NK-92 (cell line): ENCODE data around the gene CLEC4G.

Experiments used
- DNase-seq: peaks from one replicate; lab custom pipeline; 2025; ENCODE audit not compliant: unreplicated experiment; lab: John Stamatoyannopoulos, UW

Gene CLEC4G

DNA sequence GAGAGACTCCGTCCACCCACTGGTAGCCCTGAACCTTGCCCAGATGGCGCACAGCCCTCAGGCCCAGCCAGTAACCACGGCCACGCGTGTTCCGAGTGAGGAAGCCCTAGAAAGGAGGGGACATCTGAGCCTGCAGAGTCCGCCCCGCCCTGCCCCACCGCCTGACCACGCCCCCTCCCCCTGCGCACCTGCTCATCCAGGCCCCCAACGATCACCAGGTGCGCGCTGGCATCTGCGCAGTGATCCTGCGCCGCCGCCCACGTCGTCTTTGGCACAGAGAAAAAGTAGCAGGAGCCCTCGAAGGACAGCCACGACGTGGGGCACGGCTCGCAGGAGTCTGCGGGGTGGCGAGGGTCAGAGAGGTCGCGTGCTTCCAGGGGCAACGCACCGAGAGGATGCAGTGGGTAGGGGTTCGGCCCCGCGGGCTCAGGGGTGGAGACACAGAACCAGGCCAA, 2.1 kb downstream of the CLEC4G start:
- no peak for DNase-seq

DNA sequence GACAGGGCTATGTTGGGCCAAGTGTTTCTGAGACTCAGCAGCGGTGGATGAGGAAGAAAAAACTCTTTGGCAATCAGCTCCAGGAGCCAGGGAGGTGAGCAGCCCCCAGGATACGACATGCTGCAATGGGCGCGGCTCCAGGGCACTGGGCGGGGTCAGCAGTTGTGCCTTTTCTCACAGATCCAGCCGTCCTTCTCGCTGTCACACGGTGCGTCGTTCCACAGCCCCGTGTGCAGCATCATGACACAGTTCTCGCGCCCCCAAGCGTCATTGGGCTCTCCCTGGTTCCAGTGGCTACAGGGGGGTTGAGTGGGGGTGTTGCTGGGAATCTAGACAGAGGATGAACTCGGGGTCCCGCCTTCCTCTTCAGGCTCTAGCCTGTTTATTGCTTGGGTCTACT, 2.7 kb downstream of the CLEC4G start:
- no peak for DNase-seq

DNA sequence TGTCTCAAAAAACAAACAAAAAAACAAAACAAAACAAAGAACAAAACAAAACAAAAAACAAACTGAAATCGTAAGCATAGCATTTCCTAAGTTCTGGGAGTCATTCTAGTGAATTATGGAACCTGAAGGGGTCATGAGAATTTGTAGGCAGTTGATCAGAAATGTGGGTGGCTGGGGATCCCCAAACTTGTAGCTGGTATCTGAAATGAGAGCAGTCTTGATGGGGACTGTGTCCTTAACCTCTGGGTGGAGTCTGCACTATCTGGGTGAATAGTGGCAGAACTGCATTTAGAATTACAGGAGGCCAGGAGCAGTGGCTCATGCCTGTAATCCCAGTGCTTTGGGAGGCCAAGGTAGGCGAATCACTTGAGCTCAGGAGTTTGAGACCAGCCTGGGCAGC, 6.1 kb downstream of the CLEC4G start:
- DNase-seq, result no peak

DNA sequence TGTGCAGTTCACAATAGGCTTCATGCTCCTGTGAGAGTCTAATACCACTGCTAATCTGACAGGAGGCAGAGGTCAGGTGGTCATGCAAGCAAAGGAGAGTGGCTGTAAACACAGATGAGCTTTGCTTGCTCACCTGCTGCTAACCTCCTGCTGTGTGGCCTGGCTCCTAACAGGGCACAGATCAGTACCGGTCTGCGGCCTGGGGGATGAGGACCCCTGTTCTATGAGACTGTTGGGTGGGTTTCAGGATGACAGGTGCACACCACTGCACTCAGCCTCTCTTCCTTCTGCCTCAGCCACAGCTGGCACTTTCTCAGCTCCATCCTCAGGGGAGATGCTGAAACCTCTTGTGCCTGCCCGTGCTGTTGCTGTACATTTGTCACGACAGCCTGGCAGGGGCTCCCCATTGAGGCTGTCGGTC, 9.7 kb downstream of the CLEC4G start:
- no peak for DNase-seq

DNA sequence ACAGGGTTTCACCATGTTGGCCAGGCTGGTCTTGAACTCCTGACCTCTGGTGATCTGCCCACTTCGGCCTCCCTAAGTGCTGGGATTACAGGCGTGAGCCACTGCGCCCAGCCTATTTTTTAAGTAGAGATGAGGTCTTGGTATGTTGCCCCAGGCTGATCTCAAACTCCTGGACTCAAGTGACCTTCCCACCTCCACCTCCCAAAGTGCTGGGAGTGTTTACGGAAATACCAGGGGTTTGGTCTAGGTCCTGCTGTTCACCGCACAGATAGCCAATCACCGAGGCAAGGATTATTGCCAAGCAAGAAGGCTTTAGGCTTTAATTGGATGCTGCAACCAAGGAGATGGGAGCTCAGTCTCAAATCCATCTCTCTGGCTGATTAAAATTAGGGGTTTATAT, 11.6 kb downstream of the CLEC4G start:
- no peak for DNase-seq

DNA sequence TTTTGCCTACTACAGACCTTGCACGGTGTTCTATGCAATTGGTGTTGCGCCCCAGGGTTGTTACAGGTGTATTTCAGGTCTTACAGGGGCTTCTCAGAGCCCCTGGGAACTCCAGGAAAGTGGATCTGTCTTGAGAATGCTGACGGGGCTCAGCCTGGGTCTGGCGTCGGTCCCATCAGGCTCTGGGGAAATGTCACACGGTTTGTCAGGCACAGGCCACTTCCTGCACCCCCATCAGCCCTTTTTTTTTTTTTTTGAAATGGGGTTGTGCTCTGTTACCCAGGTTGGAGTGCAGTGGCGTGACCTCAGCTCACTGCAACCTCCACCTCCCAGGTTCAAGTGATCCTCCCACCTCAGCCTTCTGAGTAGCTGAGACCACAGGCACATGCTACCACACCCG, 13.2 kb downstream of the CLEC4G start:
- DNase-seq, result no peak

DNA sequence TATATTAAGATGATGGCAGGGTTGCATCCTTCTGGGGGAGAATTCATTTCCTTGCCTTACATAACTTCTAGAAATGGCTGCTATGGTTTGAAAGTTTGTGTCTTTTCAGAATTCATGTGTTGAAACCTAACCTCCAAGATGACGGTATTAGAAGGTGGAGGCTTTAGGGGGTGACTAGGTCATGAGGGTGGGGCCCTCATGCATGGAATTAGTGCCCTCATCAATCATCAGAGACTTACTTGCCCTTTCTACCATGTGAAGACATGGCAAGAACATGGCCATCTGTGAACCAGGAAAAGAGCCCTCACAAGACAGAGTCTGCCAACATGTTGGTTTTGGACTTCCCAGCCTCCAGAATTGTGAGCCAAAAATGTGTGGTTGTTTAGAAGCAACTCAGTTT, 15.1 kb downstream of the CLEC4G start:
- DNase-seq, result no peak

DNA sequence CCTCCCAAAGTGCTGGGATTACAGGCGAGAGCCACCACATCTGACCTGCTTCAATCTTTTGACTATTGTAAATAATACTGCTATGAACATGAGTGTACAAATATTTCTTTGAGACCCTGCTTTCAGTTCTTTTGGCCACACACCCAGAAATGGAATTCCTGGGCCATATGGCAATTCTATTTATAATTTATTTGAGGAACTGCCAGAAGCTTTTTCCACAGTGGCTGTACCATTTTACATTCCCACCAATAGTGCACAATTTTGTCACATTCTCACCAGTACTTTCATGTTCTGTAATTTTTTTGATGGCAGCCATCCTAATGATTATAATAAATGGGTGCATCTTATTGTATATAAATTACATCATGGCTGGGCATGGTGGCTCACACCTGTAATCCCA, 16.2 kb downstream of the CLEC4G start:
- no peak for DNase-seq

DNA sequence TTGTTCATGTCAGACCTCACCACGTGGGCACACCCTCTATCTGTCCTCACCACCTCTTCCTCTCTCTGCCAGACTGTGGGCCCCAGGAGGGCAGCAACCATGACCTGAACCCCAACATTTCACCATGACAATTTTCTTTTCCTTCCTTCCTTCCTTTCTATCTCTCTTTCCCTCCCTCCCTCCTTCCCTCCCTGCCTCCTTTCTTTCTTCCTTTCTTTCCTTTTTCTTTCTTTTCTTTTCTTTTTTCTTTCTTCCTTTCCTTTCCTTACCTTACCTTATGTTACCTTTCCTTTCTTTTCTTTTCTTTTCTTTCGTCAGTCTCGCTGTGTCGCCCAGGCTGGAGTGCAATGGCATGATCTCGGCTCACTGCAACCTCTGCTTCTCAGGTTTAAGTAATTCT, 21.3 kb downstream of the CLEC4G start:
- no peak for DNase-seq

DNA sequence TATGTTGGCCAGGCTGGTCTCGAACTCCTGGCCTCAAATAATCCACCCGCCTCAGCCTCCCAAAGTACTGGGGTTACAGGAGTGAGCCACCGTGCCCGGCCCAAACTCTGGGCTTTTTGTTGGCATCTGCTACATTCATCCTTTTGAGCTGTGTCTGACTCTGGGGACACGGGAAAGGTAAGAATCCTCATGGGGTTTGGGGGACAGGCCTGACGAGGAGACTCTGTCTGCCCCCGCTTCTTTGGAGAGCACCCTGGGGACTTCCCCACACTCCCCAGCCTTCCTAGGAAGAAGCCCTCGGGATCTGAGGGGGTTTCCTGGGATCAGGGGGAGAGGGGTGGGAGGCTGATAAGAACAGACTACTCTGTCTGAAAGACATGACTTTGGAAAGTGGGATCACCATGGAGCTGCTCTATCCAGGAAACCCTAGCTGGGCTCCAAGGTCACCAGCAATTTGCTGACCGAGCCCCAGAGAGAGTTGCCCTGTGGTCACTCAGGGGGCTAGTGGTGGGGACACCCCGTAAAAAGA, 21.9 kb downstream of the CLEC4G start:
- DNase-seq, result no peak

DNA sequence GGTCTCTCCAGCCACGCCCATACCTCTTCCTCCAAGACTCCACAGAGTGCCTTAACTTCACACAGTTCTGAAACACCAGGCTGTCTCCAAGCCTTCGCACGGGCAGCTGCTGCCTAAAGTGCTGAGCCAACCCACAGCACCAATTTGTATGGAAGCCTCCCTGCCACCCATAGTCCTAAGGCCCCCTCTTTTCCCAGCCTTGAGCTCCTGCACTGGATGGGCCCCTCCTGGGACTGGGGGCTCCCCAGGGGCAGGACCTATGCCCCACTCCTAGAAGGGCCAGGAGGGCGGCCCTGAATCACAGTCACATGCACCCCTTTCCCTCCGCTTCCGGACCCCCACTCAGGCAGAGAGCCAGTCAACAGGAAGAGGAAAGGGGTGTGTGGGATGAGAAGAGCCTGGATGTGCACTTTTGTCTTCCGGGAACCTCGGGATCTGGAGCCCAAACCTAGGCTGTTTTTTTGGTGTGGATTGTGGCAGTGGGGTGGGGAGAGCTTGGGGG, 24.9 kb downstream of the CLEC4G start:
- no peak for DNase-seq

DNA sequence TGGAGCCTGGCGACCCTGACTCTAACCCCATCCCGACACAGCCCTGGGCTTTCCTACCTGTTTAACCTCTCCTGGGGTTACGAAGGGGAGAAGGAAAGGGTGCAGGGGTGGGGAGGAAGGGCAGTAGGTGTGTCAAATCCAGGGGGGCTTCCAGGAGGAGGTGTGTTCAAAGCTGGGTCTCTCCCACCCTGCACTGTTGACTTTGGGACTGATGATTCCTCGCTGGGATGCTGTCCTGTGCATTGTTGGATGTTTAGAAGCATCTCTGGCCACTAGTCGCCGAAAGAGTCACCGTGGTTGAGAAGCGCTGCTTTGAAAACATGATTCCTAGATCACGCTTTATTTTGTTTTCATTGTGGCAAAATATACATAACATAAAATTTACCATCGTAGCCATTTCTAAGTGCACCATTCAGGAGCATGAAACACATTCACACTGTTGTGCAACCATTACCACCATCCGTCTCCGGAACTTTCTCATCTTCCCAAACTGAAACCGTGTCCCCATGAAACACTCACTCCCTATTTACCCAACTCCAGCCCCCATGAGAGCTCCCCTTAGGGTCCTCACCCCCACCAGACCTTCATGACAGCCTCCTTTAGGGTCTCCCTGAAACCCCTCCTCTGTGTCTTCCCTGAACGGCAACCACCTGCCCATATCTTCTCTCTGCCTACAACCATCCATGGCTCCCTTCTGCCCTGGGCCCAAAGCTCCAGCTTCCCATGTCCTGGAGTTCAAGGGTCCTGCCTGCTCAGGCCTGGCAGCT, 25.5 kb downstream of the CLEC4G start:
- DNase-seq, result no peak

DNA sequence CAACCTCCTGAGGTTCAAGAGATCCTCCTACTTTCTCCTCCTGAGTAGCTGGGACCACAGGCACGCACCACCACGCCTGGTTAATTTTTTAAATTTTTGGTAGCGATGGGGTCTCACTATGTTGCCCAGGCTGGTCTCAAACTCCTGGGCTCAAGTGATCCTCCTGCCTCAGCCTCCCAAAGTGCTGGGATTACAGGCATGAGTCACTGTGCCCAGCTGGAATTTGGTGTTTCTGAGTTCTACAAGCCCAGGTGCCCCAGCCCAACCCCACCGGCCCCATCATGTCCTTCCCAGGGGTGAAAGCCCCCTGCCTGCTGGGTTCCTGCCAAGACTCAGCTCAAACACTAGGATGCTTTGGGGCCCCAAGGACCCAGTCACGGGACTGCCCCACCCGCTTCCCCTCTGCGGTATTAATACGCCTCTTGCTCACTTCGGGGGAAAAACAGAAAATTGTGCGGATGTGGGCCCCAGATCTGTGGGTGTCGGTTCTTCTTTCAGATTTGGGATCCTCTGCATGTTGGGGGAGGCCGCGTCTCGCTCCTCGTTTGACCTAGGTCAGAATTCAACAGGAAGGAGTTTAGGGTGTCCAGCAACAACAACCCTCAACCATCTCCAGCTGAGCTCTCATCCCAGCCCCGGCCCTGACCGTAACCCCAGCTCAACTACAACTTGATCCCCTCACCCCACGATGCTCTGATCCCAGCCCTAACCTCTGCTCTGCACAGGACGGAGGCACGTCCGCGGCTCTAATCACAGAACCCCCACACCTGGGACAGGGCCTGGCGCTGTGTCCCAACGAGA, 26.3 kb downstream of the CLEC4G start:
- no peak for DNase-seq

DNA sequence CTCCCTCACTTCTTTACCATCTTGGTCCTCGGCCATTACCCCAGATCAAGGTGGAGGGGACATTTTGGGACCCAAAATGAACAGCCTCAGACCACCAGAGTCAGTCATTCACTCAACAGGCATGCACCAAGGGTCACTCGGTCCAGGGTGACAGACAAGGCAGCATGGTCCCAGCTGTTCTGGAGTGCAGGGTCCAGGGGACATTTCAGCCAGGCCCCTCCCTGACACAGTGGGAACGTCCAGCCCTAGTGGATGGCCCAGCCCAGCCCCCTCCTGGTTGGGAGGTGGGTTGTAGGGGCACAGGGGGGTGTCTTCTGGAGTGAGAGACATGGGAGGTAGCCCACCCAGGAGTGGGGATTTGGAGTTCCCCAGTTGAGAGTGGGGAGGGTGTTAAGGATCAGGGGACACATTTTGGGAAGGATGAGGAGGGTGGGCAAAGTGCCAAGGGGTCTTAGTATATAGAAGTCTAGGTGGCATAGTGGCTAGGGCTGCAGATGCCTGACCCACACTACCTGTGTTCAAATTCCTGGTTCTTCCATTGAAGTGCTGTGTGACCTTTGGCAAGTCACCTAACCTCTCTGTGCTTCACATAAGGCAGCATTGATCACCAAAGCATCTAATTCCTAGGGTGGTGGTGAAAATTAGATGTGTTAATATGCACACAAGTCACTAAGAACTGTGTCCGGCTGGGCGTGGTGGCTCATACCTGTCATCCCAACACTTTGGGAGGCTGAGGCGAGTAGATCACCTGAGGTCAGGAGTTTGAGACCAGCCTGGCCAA, 27.4 kb downstream of the CLEC4G start:
- no peak for DNase-seq

DNA sequence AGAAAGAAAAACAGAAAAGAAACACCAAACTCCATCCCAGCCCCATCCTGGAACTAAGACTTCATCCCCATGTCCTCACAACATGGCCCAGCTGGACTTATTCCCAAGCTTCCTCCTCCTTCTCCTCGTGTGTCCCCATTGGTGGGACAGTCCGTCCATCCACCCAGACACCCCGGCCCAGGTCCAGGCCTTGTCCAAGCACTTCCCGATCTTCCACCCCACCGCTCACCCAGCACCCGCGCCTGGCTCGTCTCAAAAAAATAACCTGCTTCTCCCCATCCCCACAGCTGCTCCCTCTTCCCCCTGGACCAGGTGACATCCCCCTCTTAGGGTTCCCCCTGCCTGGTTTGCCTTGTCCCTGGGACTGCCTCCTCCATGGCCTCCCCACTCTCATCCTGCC, 28.6 kb downstream of the CLEC4G start:
- no peak for DNase-seq

DNA sequence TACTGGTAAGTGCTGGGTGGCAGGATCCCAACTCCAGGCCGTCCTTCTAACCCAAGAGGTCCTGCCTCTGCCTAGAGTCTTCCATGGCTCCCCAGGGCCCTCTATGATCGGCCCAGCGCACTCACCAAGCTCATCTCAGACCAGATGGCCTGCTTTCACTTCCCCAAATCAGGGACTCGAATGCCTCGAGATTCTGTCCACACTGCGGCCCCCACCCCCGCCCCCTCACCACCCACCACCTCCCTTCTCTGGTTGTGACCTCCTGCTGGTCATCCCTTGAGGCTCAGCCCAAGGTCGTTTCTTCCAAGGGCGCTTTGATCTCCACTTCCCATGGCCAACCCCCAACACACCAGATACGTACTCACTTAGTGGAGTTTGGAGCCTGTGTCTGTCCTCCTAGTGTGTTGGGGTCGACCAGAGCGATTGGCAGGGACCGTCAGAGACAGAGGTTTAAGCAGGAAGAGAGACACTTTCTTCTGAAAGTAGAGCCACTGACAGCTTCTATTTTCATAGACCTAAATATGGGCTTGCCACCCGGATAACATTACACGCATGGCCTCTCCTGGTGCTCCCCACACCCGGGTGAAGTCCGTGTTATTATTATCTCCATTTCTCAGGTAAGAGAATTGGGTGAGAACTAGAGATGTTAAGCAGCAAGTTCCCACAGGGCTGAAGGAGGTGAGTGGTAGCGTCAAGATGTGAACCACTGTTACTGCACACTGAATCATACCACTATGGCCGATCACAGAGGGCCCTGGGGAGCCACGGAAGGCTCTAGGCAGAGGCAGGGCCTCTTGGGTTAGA, 30.1 kb downstream of the CLEC4G start, which contains the start of gene FCER2:
TSS of gene FCER2 (minus strand) at position 478 of the 804 bp plus-strand sequence. CDS start 2,371 bp downstream, outside the sequence.
- DNase-seq, result no peak

DNA sequence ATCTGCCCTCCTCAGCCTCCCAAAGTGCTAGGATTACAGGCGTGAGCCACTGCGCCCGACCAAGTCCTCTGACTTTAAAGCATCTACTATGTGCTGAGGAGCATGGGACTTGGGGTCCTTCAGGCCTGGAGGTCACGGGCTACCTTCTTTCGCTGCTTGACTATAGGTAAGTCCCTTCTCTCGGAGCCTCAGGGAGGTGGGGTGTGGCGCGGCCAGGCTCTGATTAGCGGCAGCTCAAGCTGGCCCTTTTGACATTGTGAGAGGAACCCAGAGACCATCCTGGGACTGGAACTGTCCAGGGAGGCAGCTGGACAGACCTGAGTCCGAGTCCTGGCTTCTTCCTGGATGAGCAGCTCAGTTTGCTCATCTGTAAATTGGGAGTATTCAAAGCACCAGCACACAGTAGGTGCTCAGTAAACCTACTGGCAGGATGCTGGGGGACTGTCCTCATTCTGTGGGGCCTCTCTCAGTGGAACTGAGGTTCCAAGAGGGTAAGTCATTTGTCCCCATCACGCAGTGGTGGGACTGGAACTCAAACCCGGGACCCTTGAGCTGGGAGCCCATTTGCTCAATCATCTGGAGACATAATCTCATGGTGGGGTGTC, 30.8 kb downstream of the CLEC4G start:
- no peak for DNase-seq

DNA sequence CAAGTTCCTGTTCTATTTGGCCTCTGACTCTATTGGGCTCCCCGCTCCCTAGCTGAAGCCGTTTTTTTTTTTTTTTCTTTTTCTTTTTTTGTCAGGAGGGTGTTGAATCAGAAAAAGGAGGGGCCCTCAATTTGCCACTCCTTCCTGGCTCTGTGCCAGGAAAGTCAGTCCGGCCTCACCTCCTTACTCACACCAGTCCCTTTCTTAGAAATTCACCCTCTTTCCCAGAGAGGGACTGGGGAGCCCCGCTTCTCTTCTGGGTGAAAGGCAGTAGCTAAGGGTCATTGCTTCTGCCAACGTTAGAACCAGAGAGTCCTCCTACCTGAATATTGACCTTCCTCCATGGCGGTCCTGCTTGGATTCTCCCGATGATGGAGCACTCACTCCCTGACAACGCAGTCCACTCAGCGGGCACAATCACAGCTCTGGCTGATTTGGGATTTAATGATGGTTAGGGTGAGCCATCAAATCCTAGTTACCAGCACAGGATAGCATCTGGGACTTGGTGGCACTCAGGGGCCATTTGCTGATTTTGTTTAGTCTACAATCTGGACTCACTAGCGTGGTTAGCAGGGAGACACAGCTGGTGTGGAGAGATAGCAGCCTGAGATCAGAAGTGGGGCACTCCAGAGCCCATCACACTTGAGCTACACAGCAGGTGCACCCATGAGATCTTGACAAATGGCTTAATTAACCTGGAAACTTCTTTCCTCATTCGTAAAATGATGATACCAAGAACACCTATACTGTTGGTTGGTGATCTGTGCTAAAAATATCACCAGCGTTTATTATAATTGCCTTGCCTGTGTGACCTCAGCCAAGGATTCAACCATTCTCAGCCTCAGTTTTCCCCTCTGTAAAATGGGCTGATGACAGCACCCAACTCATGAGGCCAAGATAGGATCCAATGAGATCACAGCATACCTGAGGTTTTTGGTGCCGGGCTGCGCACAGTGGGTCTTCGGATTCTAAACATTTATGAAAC, 32.2 kb downstream of the CLEC4G start:
- DNase-seq, result no peak

DNA sequence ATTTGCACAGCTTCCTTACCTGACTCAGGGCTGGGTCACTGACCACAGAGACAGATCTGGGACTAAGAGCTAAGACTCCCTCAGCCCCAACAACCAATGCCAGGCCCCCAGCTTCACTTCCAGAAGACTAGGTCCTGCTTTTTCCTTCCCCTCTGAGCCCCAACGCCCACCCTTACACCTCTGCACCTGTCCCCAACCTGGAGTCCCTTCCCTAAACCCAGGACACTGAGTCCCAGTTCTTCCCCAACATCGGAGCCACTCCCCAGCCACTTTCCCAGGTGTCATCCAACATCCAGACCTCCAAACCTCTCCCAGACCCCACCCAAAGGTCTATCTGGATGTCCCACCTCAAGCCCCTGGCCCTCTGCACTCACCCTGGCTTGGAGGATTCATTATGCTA, 32.9 kb downstream of the CLEC4G start:
- DNase-seq, result no peak
